GM23338 (cell line): ENCODE data around the gene ZFYVE16. TPM values are rescaled to one million over a fixed set of nuclear protein-coding genes. Genes with fewer than 3 reads are reported as not detected.

Experiments
- ATAC-seq: fragments of 200-7000 bp; cut with Tn5 transposase; 3 replicates; pipeline ENCODE4 v1.9.1; 2020
- DNase-seq: peaks from one replicate; pipeline ENCODE4 v3.0.0-alpha.2; 2015; ENCODE audit warnings: low spot score
- H2AFZ ChIP-seq: fragments of 200-600 bp; sonication (generic); 2 replicates; pipeline ENCODE4 v1.8.0; 2016; ENCODE audit warnings: antibody characterized with exemption, mild to moderate bottlenecking, moderate library complexity
- H3F3A ChIP-seq: fragments of 200-600 bp; sonication (generic); replicated peaks from 2 replicates; pipeline ENCODE4 v1.8.0; 2017; ENCODE audit warnings: antibody characterized with exemption, mixed run types, low read depth
- H3K27ac ChIP-seq: fragments of 200-600 bp; sonication (generic); 2 replicates; pipeline ENCODE4 v1.6.1; 2016; ENCODE audit warnings: low read depth
- H3K27me3 ChIP-seq: fragments of 200-600 bp; sonication (generic); 2 replicates; pipeline ENCODE4 v1.8.0; 2016; ENCODE audit warnings: mild to moderate bottlenecking, mixed run types, moderate library complexity; ENCODE audit not compliant: insufficient read depth
- H3K36me3 ChIP-seq: fragments of 200-600 bp; sonication (generic); 2 replicates; pipeline ENCODE4 v1.8.0; 2016; ENCODE audit warnings: mild to moderate bottlenecking; ENCODE audit not compliant: insufficient read depth
- H3K4me1 ChIP-seq: fragments of 200-600 bp; sonication (generic); 2 replicates; pipeline ENCODE4 v1.8.0; 2016; ENCODE audit warnings: mild to moderate bottlenecking, moderate library complexity; ENCODE audit not compliant: insufficient read depth
- H3K4me2 ChIP-seq: fragments of 200-600 bp; sonication (generic); 2 replicates; pipeline ENCODE4 v1.7.1; 2017; ENCODE audit warnings: mixed run types
- H3K4me3 ChIP-seq: fragments of 200-600 bp; sonication (generic); 2 replicates; pipeline ENCODE4 v1.6.1; 2016; ENCODE audit warnings: mixed run types
- H3K79me2 ChIP-seq: fragments of 200-600 bp; sonication (generic); replicated peaks from 2 replicates; pipeline ENCODE4 v1.8.0; 2017; ENCODE audit warnings: mild to moderate bottlenecking; ENCODE audit not compliant: insufficient read depth
- H3K9me2 ChIP-seq: fragments of 200-600 bp; sonication (generic); 2 replicates; pipeline ENCODE4 v1.8.0; 2017; ENCODE audit not compliant: insufficient read depth
- H4K20me1 ChIP-seq: fragments of 200-600 bp; sonication (generic); replicated peaks from 2 replicates; pipeline ENCODE4 v1.8.0; 2017; ENCODE audit warnings: mild to moderate bottlenecking; ENCODE audit not compliant: insufficient read depth
- H3K27ac Mint-ChIP-seq: 2 replicates; pipeline ENCODE4 v1.8.0; 2020; ENCODE audit warnings: inconsistent platforms, mild to moderate bottlenecking, moderate library complexity, mixed read lengths
- H3K27me3 Mint-ChIP-seq: 3 replicates; pipeline ENCODE4 v1.8.0; 2022; ENCODE audit warnings: low read depth, mild to moderate bottlenecking, moderate library complexity, mixed read lengths, inconsistent platforms; ENCODE audit not compliant: insufficient read depth, poor library complexity
- H3K36me3 Mint-ChIP-seq: 3 replicates; pipeline ENCODE4 v1.8.0; 2021; ENCODE audit warnings: low read depth, mild to moderate bottlenecking, inconsistent platforms, moderate library complexity, mixed read lengths
- H3K4me1 Mint-ChIP-seq: 3 replicates; pipeline ENCODE4 v1.8.0; 2020; ENCODE audit warnings: mild to moderate bottlenecking, inconsistent platforms, mixed read lengths
- H3K4me3 Mint-ChIP-seq: 3 replicates; pipeline ENCODE4 v1.8.0; 2021; ENCODE audit warnings: moderate library complexity, mild to moderate bottlenecking, inconsistent platforms, mixed read lengths
- H3K9me3 Mint-ChIP-seq: 3 replicates; pipeline ENCODE4 v1.8.0; 2020; ENCODE audit warnings: moderate library complexity, mild to moderate bottlenecking, inconsistent platforms, mixed read lengths
- CREB1 ChIP-seq: fragments of 250-450 bp; sonication (Bioruptor Pico); IDR thresholded peaks from 2 replicates; pipeline ENCODE4 v1.5.0; 2020; ENCODE audit warnings: low read depth, mild to moderate bottlenecking, moderate library complexity
- EZH2 ChIP-seq: fragments of 200-600 bp; sonication (generic); IDR thresholded peaks from one replicate; pipeline ENCODE4 v1.8.0; 2017; ENCODE audit warnings: antibody characterized with exemption, mild to moderate bottlenecking, low read depth; ENCODE audit not compliant: unreplicated experiment
- EZH2phosphoT487 ChIP-seq: fragments of 200-600 bp; sonication (generic); IDR thresholded peaks from one replicate; pipeline ENCODE4 v1.8.1; 2018; ENCODE audit warnings: antibody characterized with exemption; ENCODE audit not compliant: unreplicated experiment
- JUNB ChIP-seq: IDR thresholded peaks from one replicate; pipeline ENCODE4 v1.6.1; 2016; ENCODE audit warnings: antibody characterized with exemption; ENCODE audit not compliant: unreplicated experiment
- NANOG ChIP-seq: IDR thresholded peaks from 2 replicates; pipeline ENCODE4 v1.6.1; 2016; ENCODE audit warnings: antibody characterized with exemption, borderline replicate concordance
- POLR2AphosphoS5 ChIP-seq: IDR thresholded peaks from 2 replicates; pipeline ENCODE4 v1.6.1; 2016; ENCODE audit warnings: antibody characterized with exemption, low read depth
- STAT1 ChIP-seq: IDR thresholded peaks from one replicate; pipeline ENCODE4 v1.6.1; 2016; ENCODE audit warnings: antibody characterized with exemption; ENCODE audit not compliant: unreplicated experiment
- ZNF114 ChIP-seq: fragments of 250-450 bp; sonication (Bioruptor Pico); IDR thresholded peaks from 2 replicates; pipeline ENCODE4 v1.5.0; 2020; ENCODE audit warnings: mild to moderate bottlenecking, moderate library complexity
- ZNF331 ChIP-seq: fragments of 250-450 bp; sonication (Bioruptor Pico); IDR thresholded peaks from 2 replicates; pipeline ENCODE4 v1.5.0; 2020; ENCODE audit warnings: low read depth, mild to moderate bottlenecking, moderate library complexity
- polyA plus RNA-seq: library from polyadenylated mRNA; unstranded; fragments of >200 nt; fragmentation: Nextera tagmentation; extraction: Ambion mirVana; gene quantifications from 2 replicates; pipeline ENCODE4 v1.2.1, GENCODE V29; 2016
- total RNA-seq: library from RNA; depleted of rRNA; stranded (reverse); fragments of >200 nt; shearing (Covaris generic); gene quantifications from 2 replicates; pipeline ENCODE4 v1.2.3, GENCODE V29; 2014
- TF ChIP-seq, protein P1 (sequence below): fragments of 250-450 bp; sonication (Bioruptor Pico); IDR thresholded peaks from 2 replicates; pipeline ENCODE4 v1.5.0; 2020; ENCODE audit warnings: mild to moderate bottlenecking, moderate library complexity
- TF ChIP-seq, protein P2 (sequence below): IDR thresholded peaks from one replicate; pipeline ENCODE4 v1.6.1; 2018; ENCODE audit warnings: antibody characterized with exemption; ENCODE audit not compliant: unreplicated experiment
- TF ChIP-seq, protein P3 (sequence below), 2 experiments: fragments of 200-600 bp in 1 of 2; sonication (generic) in 1 of 2; conservative IDR thresholded peaks; 2 replicates each; pipeline versions ENCODE4 v1.5.1 to v1.6.1; 2016 to 2017; ENCODE audit warnings: antibody characterized with exemption in 2 of 2, low read depth in 2 of 2, mild to moderate bottlenecking in 2 of 2, moderate library complexity in 1 of 2
- TF ChIP-seq, protein P4 (sequence below): IDR thresholded peaks from 2 replicates; pipeline ENCODE4 v1.6.1; 2016; ENCODE audit warnings: antibody characterized with exemption

Gene ZFYVE16
- total and polyA plus RNA-seq, 2 experiments from 2014 or later, result 24.2 to 26.6 TPM

DNA sequence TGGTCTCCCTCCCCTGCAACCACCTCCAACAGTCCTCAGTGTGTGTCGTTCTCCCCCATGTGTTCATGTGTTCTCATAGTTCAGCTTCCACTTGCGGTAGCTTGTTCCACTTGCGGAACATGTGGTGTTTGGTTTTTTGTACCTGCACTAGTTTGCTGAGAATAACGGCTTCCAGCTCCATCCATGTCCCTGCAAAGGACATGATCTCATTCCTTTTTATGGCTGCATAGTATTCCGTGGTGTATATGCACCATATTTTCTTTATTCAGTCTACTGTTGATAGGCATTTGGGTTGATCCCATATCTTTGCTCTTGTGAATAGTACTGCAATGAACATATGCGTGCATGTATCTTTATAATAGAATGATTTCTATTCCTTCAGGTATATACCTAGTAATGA lies 43.0 kb upstream of the ZFYVE16 start:
- Mint-ChIP-seq H3K36me3 (no peaks in the 10 kb centered on the region), H3K27me3 (no peaks in the 10 kb centered on the region)
- no peak for TF ChIP-seq NANOG
- TF ChIP-seq, protein P1, sequence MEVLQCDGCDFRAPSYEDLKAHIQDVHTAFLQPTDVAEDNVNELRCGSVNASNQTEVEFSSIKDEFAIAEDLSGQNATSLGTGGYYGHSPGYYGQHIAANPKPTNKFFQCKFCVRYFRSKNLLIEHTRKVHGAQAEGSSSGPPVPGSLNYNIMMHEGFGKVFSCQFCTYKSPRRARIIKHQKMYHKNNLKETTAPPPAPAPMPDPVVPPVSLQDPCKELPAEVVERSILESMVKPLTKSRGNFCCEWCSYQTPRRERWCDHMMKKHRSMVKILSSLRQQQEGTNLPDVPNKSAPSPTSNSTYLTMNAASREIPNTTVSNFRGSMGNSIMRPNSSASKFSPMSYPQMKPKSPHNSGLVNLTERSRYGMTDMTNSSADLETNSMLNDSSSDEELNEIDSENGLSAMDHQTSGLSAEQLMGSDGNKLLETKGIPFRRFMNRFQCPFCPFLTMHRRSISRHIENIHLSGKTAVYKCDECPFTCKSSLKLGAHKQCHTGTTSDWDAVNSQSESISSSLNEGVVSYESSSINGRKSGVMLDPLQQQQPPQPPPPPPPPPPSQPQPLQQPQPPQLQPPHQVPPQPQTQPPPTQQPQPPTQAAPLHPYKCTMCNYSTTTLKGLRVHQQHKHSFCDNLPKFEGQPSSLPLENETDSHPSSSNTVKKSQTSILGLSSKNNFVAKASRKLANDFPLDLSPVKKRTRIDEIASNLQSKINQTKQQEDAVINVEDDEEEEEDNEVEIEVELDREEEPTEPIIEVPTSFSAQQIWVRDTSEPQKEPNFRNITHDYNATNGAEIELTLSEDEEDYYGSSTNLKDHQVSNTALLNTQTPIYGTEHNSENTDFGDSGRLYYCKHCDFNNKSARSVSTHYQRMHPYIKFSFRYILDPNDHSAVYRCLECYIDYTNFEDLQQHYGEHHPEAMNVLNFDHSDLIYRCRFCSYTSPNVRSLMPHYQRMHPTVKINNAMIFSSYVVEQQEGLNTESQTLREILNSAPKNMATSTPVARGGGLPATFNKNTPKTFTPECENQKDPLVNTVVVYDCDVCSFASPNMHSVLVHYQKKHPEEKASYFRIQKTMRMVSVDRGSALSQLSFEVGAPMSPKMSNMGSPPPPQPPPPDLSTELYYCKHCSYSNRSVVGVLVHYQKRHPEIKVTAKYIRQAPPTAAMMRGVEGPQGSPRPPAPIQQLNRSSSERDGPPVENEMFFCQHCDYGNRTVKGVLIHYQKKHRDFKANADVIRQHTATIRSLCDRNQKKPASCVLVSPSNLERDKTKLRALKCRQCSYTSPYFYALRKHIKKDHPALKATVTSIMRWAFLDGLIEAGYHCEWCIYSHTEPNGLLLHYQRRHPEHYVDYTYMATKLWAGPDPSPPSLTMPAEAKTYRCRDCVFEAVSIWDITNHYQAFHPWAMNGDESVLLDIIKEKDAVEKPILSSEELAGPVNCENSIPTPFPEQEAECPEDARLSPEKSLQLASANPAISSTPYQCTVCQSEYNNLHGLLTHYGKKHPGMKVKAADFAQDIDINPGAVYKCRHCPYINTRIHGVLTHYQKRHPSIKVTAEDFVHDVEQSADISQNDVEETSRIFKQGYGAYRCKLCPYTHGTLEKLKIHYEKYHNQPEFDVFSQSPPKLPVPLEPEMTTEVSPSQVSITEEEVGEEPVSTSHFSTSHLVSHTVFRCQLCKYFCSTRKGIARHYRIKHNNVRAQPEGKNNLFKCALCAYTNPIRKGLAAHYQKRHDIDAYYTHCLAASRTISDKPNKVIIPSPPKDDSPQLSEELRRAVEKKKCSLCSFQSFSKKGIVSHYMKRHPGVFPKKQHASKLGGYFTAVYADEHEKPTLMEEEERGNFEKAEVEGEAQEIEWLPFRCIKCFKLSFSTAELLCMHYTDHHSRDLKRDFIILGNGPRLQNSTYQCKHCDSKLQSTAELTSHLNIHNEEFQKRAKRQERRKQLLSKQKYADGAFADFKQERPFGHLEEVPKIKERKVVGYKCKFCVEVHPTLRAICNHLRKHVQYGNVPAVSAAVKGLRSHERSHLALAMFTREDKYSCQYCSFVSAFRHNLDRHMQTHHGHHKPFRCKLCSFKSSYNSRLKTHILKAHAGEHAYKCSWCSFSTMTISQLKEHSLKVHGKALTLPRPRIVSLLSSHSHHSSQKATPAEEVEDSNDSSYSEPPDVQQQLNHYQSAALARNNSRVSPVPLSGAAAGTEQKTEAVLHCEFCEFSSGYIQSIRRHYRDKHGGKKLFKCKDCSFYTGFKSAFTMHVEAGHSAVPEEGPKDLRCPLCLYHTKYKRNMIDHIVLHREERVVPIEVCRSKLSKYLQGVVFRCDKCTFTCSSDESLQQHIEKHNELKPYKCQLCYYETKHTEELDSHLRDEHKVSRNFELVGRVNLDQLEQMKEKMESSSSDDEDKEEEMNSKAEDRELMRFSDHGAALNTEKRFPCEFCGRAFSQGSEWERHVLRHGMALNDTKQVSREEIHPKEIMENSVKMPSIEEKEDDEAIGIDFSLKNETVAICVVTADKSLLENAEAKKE (CRISPR knock-in tag), result no peak
- TF ChIP-seq JUNB, result no peak
- no peak for TF ChIP-seq ZNF114 (CRISPR knock-in tag)
- TF ChIP-seq POLR2AphosphoS5, result no peak
- TF ChIP-seq CREB1 (CRISPR knock-in tag), result no peak
- no peak for TF ChIP-seq EZH2phosphoT487
- no peak for TF ChIP-seq STAT1
- TF ChIP-seq, protein P2, sequence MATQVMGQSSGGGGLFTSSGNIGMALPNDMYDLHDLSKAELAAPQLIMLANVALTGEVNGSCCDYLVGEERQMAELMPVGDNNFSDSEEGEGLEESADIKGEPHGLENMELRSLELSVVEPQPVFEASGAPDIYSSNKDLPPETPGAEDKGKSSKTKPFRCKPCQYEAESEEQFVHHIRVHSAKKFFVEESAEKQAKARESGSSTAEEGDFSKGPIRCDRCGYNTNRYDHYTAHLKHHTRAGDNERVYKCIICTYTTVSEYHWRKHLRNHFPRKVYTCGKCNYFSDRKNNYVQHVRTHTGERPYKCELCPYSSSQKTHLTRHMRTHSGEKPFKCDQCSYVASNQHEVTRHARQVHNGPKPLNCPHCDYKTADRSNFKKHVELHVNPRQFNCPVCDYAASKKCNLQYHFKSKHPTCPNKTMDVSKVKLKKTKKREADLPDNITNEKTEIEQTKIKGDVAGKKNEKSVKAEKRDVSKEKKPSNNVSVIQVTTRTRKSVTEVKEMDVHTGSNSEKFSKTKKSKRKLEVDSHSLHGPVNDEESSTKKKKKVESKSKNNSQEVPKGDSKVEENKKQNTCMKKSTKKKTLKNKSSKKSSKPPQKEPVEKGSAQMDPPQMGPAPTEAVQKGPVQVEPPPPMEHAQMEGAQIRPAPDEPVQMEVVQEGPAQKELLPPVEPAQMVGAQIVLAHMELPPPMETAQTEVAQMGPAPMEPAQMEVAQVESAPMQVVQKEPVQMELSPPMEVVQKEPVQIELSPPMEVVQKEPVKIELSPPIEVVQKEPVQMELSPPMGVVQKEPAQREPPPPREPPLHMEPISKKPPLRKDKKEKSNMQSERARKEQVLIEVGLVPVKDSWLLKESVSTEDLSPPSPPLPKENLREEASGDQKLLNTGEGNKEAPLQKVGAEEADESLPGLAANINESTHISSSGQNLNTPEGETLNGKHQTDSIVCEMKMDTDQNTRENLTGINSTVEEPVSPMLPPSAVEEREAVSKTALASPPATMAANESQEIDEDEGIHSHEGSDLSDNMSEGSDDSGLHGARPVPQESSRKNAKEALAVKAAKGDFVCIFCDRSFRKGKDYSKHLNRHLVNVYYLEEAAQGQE, result no peak
- TF ChIP-seq, protein P3, sequence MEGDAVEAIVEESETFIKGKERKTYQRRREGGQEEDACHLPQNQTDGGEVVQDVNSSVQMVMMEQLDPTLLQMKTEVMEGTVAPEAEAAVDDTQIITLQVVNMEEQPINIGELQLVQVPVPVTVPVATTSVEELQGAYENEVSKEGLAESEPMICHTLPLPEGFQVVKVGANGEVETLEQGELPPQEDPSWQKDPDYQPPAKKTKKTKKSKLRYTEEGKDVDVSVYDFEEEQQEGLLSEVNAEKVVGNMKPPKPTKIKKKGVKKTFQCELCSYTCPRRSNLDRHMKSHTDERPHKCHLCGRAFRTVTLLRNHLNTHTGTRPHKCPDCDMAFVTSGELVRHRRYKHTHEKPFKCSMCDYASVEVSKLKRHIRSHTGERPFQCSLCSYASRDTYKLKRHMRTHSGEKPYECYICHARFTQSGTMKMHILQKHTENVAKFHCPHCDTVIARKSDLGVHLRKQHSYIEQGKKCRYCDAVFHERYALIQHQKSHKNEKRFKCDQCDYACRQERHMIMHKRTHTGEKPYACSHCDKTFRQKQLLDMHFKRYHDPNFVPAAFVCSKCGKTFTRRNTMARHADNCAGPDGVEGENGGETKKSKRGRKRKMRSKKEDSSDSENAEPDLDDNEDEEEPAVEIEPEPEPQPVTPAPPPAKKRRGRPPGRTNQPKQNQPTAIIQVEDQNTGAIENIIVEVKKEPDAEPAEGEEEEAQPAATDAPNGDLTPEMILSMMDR (conservative IDR thresholded peaks at IDR 0.05; ENCODE audit: low read depth in 2 of 2), result no peak
- TF ChIP-seq ZNF331 (CRISPR knock-in tag), result no peak
- TF ChIP-seq, protein P4, sequence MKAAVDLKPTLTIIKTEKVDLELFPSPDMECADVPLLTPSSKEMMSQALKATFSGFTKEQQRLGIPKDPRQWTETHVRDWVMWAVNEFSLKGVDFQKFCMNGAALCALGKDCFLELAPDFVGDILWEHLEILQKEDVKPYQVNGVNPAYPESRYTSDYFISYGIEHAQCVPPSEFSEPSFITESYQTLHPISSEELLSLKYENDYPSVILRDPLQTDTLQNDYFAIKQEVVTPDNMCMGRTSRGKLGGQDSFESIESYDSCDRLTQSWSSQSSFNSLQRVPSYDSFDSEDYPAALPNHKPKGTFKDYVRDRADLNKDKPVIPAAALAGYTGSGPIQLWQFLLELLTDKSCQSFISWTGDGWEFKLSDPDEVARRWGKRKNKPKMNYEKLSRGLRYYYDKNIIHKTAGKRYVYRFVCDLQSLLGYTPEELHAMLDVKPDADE, result no peak
- TF ChIP-seq EZH2, result no peak

More for the DNA sequence above, 43.0 kb upstream of the ZFYVE16 start:
- Histone ChIP-seq H3F3A (no peaks in the 10 kb centered on the region), H3K79me2 (no peaks in the 10 kb centered on the region), H3K4me2 (no peak overlapping the region), H3K9me2 (no peaks in the 10 kb centered on the region), H2AFZ (no peak overlapping the region), H3K36me3 (no peaks in the 10 kb centered on the region), H3K27ac (no peak overlapping the region), H3K4me3 (no peak overlapping the region), H3K27me3 (no peaks in the 10 kb centered on the region), H4K20me1 (no peaks in the 10 kb centered on the region), H3K4me1 (no peaks in the 10 kb centered on the region)
- DNase-seq (no peak), ATAC-seq (no peak)
- Mint-ChIP-seq H3K4me3 (no peak overlapping the region), H3K27ac (no peak overlapping the region), H3K9me3 (no peaks in the 10 kb centered on the region), H3K4me1 (no peaks in the 10 kb centered on the region)
